HepG2 (cell line): ENCODE results near the gene C9orf43. TPM values are rescaled to one million over a fixed set of nuclear protein-coding genes. Genes with fewer than 3 reads are reported as not detected.

Experiments used
- ATAC-seq: fragments of 200-7000 bp; cut with Tn5 transposase; 3 replicates; pipeline ENCODE4 v1.9.1; 2020; ENCODE audit warnings: mild to moderate bottlenecking, moderate library complexity
- BruUV-seq: library from RNA; stranded (reverse); fragments of 400-500 nt; replicated peaks from 2 replicates; lab custom pipeline; 2021; lab: Mats Ljungman, UMichigan
- CTCF ChIA-PET: fragments of 300-600 bp; formaldehyde crosslinking; extraction: SDS; loops from one replicate; lab custom pipeline; 2021; ENCODE audit warnings: low total read pairs, inconsistent platforms, low intra/inter-chr PET ratio; lab: Yijun Ruan, JAX
- POLR2A ChIA-PET: fragments of 350-600 bp; sonication (Branson Sonifier 250); formaldehyde crosslinking; loops from one replicate; lab custom pipeline; 2020; ENCODE audit warnings: antibody characterized with exemption, inconsistent platforms; lab: Yijun Ruan, JAX
- DNase-seq: peaks from one replicate; pipeline ENCODE4 v3.0.0-alpha.2; 2015; ENCODE audit warnings: low spot score
- FAIRE-seq: peaks from 3 replicates; lab custom pipeline; 2011; peaks lifted over from hg19 to GRCh38; lab: Jason Lieb, UNC
- H2AFZ ChIP-seq: one replicate; pipeline ENCODE4 v1.6.1; 2011; ENCODE audit warnings: low read length, inconsistent platforms
- H3K27ac ChIP-seq: fragments of 300-600 bp; 3 replicates; pipeline ENCODE4 v1.8.0; 2011; ENCODE audit warnings: mixed run types, mild to moderate bottlenecking, mixed read lengths, low read length, inconsistent platforms; ENCODE audit not compliant: insufficient read depth; ENCODE audit errors: extremely low read length
- H3K27me3 ChIP-seq, 2 experiments: fragments of 200-600 bp in 1 of 2; 2 replicates in 1 of 2; 3 replicates in 1 of 2; pipeline versions ENCODE4 v1.6.0 to v1.8.0; 2011; ENCODE audit warnings: low read length in 2 of 2, mild to moderate bottlenecking in 2 of 2, moderate library complexity in 2 of 2, inconsistent platforms in 1 of 2; ENCODE audit not compliant: insufficient read depth in 2 of 2, control insufficient read depth in 1 of 2
- H3K36me3 ChIP-seq, 2 experiments: fragments of 200-600 bp in 1 of 2; replicated peaks in 1 of 2; 2 replicates in 1 of 2; 3 replicates in 1 of 2; pipeline versions ENCODE4 v1.5.1 to v1.8.0; 2011; ENCODE audit warnings: low read length in 2 of 2, inconsistent platforms in 1 of 2; ENCODE audit not compliant: insufficient read depth in 2 of 2, control insufficient read depth in 1 of 2
- H3K4me1 ChIP-seq: 2 replicates; pipeline ENCODE4 v1.5.1; 2012; ENCODE audit warnings: low read length, inconsistent platforms; ENCODE audit not compliant: insufficient read depth
- H3K4me2 ChIP-seq: 2 replicates; pipeline ENCODE4 v1.6.0; 2011; ENCODE audit warnings: low read depth, low read length, inconsistent platforms
- H3K4me3 ChIP-seq, 3 experiments: fragments of 200-600 bp in 1 of 3; sonication (generic), shearing (Covaris generic) in 1 of 3; replicated peaks in 1 of 3; 2 replicates each; pipeline ENCODE4 v1.5.1; 2011 to 2016; ENCODE audit warnings: low read length in 3 of 3, inconsistent platforms in 2 of 3, low read depth in 2 of 3, mild to moderate bottlenecking in 2 of 3, control low read depth in 1 of 3, mixed read lengths in 1 of 3; ENCODE audit not compliant: insufficient read depth in 1 of 3
- H3K79me2 ChIP-seq: one replicate; pipeline ENCODE4 v1.6.1; 2011; ENCODE audit warnings: low read length, inconsistent platforms; ENCODE audit not compliant: insufficient read depth
- H3K9ac ChIP-seq: 2 replicates; pipeline ENCODE4 v1.6.0; 2011; ENCODE audit warnings: mild to moderate bottlenecking, low read depth, low read length, inconsistent platforms; ENCODE audit not compliant: insufficient read depth
- H3K9me3 ChIP-seq: 2 replicates; pipeline ENCODE4 v1.5.1; 2012; ENCODE audit warnings: mild to moderate bottlenecking, low read length
- H4K20me1 ChIP-seq: 2 replicates; pipeline ENCODE4 v1.6.0; 2011; ENCODE audit warnings: inconsistent platforms, mild to moderate bottlenecking, low read length, moderate library complexity; ENCODE audit not compliant: insufficient read depth
- HNF4A ChIP-seq: sonication (generic); formaldehyde crosslinking; IDR thresholded peaks from 2 replicates; pipeline ENCODE4 v1.4.0; 2020; ENCODE audit warnings: missing genetic modification reagents
- RFX5 ChIP-seq: IDR thresholded peaks from 2 replicates; pipeline ENCODE4 v1.6.1; 2011; ENCODE audit warnings: low read depth, low read length, improper control_type of control experiment
- ZBTB33 ChIP-seq: sonication (generic); formaldehyde crosslinking; IDR thresholded peaks from 2 replicates; pipeline ENCODE4 v1.4.0; 2020; ENCODE audit warnings: missing genetic modification reagents
- ZMYM3 ChIP-seq: sonication (generic); formaldehyde crosslinking; IDR thresholded peaks from 2 replicates; pipeline ENCODE4 v1.5.1; 2020; ENCODE audit warnings: mild to moderate bottlenecking, missing genetic modification reagents
- ZNF800 ChIP-seq: sonication (generic); formaldehyde crosslinking; IDR thresholded peaks from 2 replicates; pipeline ENCODE4 v1.4.0; 2020; ENCODE audit warnings: missing genetic modification reagents
- WGBS: methylation state at CpG from one replicate; pipeline ENCODE4 v1.1.6; 2017; ENCODE audit warnings: low lambda C conversion rate; 5-methylcytosine and 5-hydroxymethylcytosine counted together
- in situ Hi-C: cut with HindIII; loops from 2 replicates; pipeline ENCODE4 v1.10.0; 2017; ENCODE audit warnings: low pct_unique_long_range_greater_than_20kb; ENCODE audit not compliant: extremely low pct_ligation_motif_present
- intact Hi-C: fragments of 100-400 bp; cut with micrococcal nuclease; formaldehyde crosslinking; loops from one replicate; pipeline ENCODE4 v1.10.0; 2022; ENCODE audit not compliant: unreplicated experiment
- polyA plus RNA-seq, 8 experiments: library from polyadenylated mRNA; depleted of rRNA in 3 of 8; stranded (reverse) in 7 of 8; unstranded in 1 of 8; fragments of >200 nt; fragmentation: Illumina TruSeq in 4 of 8; extraction: Trizol in 4 of 8; gene quantifications; 2 replicates each; pipeline versions ENCODE4 v1.2.1 to v1.2.3, GENCODE V29; 2011 to 2016; ENCODE audit warnings: low read depth in 4 of 8, missing spikeins in 1 of 8, mixed read lengths in 1 of 8; ENCODE audit not compliant: insufficient read depth in 1 of 8
- total RNA-seq, 5 experiments: library from RNA; depleted of rRNA; stranded (reverse); fragments of >200 nt; fragmentation: Illumina TruSeq; extraction: Trizol; gene quantifications; 2 replicates each; pipeline ENCODE4 v1.2.3, GENCODE V29; 2016; ENCODE audit warnings: low read depth in 1 of 5

C9orf43 gene
- total and polyA plus RNA-seq, 2 of the 13 experiments (the other 11 are each of a cell fraction or from before 2014, with no cell fraction given) = 0.24 to 0.31 TPM

GRCh38 chr9:113461285-113461684 lies 50.7 kb downstream of the C9orf43 start (continued):
- TF ChIP-seq ZNF800 = no peak
- no peak for TF ChIP-seq ZBTB33 (CRISPR knock-in tag)
- no peak for TF ChIP-seq ZMYM3

- POLR2A ChIA-PET = no interaction called here
- Histone ChIP-seq H2AFZ (no peak overlapping the region), H3K27ac (no peak overlapping the region), H3K79me2 (peaks cover 34% of the 10 kb centered on the region)
- TF ChIP-seq HNF4A (peak; percentile 49; the same call in 1 of the 2 replicates), RFX5 (no peak)
- TF ChIP-seq, all 625 proteins: peak for 1
- Histone ChIP-seq H3K27me3 (no peaks in the 10 kb centered on the region), H3K4me2 (no peak overlapping the region), H3K4me1 (peaks cover 62% of the 10 kb centered on the region), H4K20me1 (no peaks in the 10 kb centered on the region), H3K9ac (no peak overlapping the region), H3K9me3 (no peaks in the 10 kb centered on the region), H3K36me3 (no peaks in the 10 kb centered on the region), H3K4me3 (no peak overlapping the region)
- no peak for DNase-seq
- no peak for ATAC-seq
- CTCF ChIA-PET = no interaction called here
- intact Hi-C loops = loop anchor here (5.0 kb wide), 1 partner anchor 45 kb away; no protein-coding TSS in a partner anchor
- in situ Hi-C loops = no loop called here
- WGBS = 53% methylated on average over 4 of the region's 4 CpGs
- no TSS peak for BruUV-seq
- FAIRE-seq = no peak
These were observed 51.4 kb downstream of the C9orf43 start for GRCh38 chr9:113461943-113462342.
